ENCODE data around the gene SNX5. TPM values are rescaled to one million over a fixed set of nuclear protein-coding genes. Genes with fewer than 3 reads are reported as not detected.
A peak's percentile ranks its signal among the peaks of the same experiment; 100 is the strongest.

The SNX5 gene
- total and polyA plus RNA-seq, 2 of the 8 experiments (the other 6 are each of a cell fraction or from before 2014, with no cell fraction given) = 155 to 194 TPM

- Histone ChIP-seq H3K4me2 (ENCODE audit: insufficient read depth in 1 of 2, low read depth in 2 of 2, low read length in 2 of 2) (no peak overlapping the region), H4K91ac (replicated peaks; ENCODE audit: insufficient read length, low read length) (no peak overlapping the region), H3K4ac (replicated peaks; ENCODE audit: insufficient read length, low read depth, low read length) (peak overlapping the region; percentile 72), H2AK5ac (ENCODE audit: low read depth, low read length) (no peak overlapping the region), H3K9me3 (ENCODE audit: insufficient read depth in 2 of 2, low read depth in 1 of 2, low read length in 1 of 2) (no peaks in the 10 kb centered on the region), H3K18ac (ENCODE audit: extremely low read depth, low read length) (no peak overlapping the region), H3K23me2 (ENCODE audit: low read depth, low read length) (no peaks in the 10 kb centered on the region; the same call in 1 of the 2 replicates), H3K14ac (ENCODE audit: insufficient read length) (no peak overlapping the region), H3K79me2 (ENCODE audit: control insufficient read depth in 1 of 2, insufficient read depth in 2 of 2, low read length in 2 of 2) (no peaks in the 10 kb centered on the region), H4K8ac (ENCODE audit: extremely low read depth, insufficient read depth, low read length) (no peak overlapping the region), H4K20me1 (replicated peaks in 1 of 2; ENCODE audit: control insufficient read depth in 1 of 2, insufficient read depth in 2 of 2, low read length in 2 of 2) (no peaks in the 10 kb centered on the region), H3K56ac (replicated peaks; ENCODE audit: insufficient read length, low read depth, low read length) (peak overlapping the region; percentile 53), H3K27me3 (replicated peaks in 1 of 4; ENCODE audit: control insufficient read depth in 3 of 4, extremely low read depth in 1 of 4, insufficient read depth in 3 of 4, low read length in 3 of 4) (no peaks in the 10 kb centered on the region), H2BK120ac (replicated peaks; ENCODE audit: low read depth, low read length) (peak overlapping the region; percentile 15), H3K4me3 (ENCODE audit: extremely low read depth in 1 of 4, insufficient read depth in 2 of 4, low read depth in 3 of 4, low read length in 4 of 4) (no peak overlapping the region), H2BK5ac (ENCODE audit: low read depth, low read length) (no peak overlapping the region), H2BK20ac (ENCODE audit: low read length) (no peak overlapping the region), H2AFZ (ENCODE audit: low read length) (no peak overlapping the region), H3K36me3 (ENCODE audit: control insufficient read depth in 2 of 4, insufficient read depth in 4 of 4, low read length in 3 of 4) (no peaks in the 10 kb centered on the region), H3K79me1 (ENCODE audit: low read depth, low read length) (no peaks in the 10 kb centered on the region), H3K4me1 (replicated peaks in 1 of 4; ENCODE audit: control insufficient read depth in 3 of 4, insufficient read depth in 4 of 4, low read length in 3 of 4) (peaks cover 0 to 16% (median 8%) of the 10 kb centered on the region in 4 experiments; a peak in 6 of 7 replicates), H3K27ac (ENCODE audit: low read depth, low read length) (no peak overlapping the region), H2BK12ac (ENCODE audit: low read depth, low read length) (no peak overlapping the region), H2BK15ac (ENCODE audit: low read length) (no peak overlapping the region), H4K5ac (ENCODE audit: insufficient read length, low read depth, low read length) (no peak overlapping the region), H3K9ac (replicated peaks in 1 of 4; ENCODE audit: extremely low read depth in 1 of 4, low read depth in 3 of 4, low read length in 3 of 4) (no peak overlapping the region), H3K23ac (ENCODE audit: insufficient read length) (no peak overlapping the region)
- ChIA-PET POLR2A (ENCODE audit: partially characterized antibody) (interaction anchor here (0.6 to 31.5 kb wide), 4 partner anchors 10 to 389 kb away, joined by 3 to 424 read pairs (median 4); partner anchors contain the start of genes MGME1 and SNX5), CTCF (ENCODE audit: partially characterized antibody) (interaction anchor here (0.6 to 1.9 kb wide), 6 partner anchors 16 to 212 kb away, joined by 3 to 4 read pairs (median 3); no protein-coding TSS in a partner anchor)
- DNase-seq (ENCODE audit: low read depth in 1 of 2, low spot score in 2 of 2) (no peak), FAIRE-seq (no peak)
- WGBS, 2 experiments (ENCODE audit: extremely low coverage in 1 of 2, insufficient coverage in 1 of 2, insufficient read length in 1 of 2, insufficient replicate concordance in 2 of 2, low coverage in 1 of 2, low lambda C conversion rate in 2 of 2, missing lambda C conversion rate in 1 of 2) = 89% methylated on average over 10 of the region's 10 CpGs; no CpG with 5 or more reads in 1 of the 2 experiments
- TF ChIP-seq SRF (IDR thresholded peaks at IDR 0.05; ENCODE audit: low read depth, low read length) (no peak), SIX5 (IDR thresholded peaks at IDR 0.05; ENCODE audit: low read depth, low read length) (no peak), HDAC2 (IDR thresholded peaks at IDR 0.05; ENCODE audit: borderline replicate concordance in 1 of 2, low read depth in 2 of 2, low read length in 2 of 2) (no peak), CBX8 (IDR thresholded peaks at IDR 0.05; ENCODE audit: borderline replicate concordance, low read depth, low read length) (no peak), PHF8 (conservative IDR thresholded peaks at IDR 0.05; ENCODE audit: low read depth, low read length) (no peak), RNF2 (IDR thresholded peaks at IDR 0.05; ENCODE audit: borderline replicate concordance, low read depth, low read length, missing control alignments, poor library complexity, severe bottlenecking) (no peak), TBP (IDR thresholded peaks at IDR 0.05; ENCODE audit: low read depth, low read length) (no peak), SIRT6 (IDR thresholded peaks at IDR 0.05; ENCODE audit: low read length) (no peak), FOSL1 (IDR thresholded peaks at IDR 0.05; ENCODE audit: insufficient read depth, low read depth, low read length) (no peak), TEAD4 (IDR thresholded peaks at IDR 0.05; ENCODE audit: low read depth, low read length) (no peak), CHD1 (IDR thresholded peaks at IDR 0.05; ENCODE audit: low read depth, low read length) (no peak), MAX (IDR thresholded peaks at IDR 0.05) (no peak)
Measured at GRCh38 chr20:18001131-18001921, 32.7 kb upstream of the SNX5 start.
